ENCODE results near the gene PCDHB14.

The PCDHB14 gene

GRCh38 chr5:141261238-141261546 lies 38.0 kb downstream of the PCDHB14 start:
- no peaks in the 10 kb centered on the region for H3K9me2 ChIP-seq (replicated peaks; ENCODE audit: insufficient read depth, low read length)
- TF ChIP-seq EZH2phosphoT487 (IDR thresholded peaks at IDR 0.05; ENCODE audit: low read length) (no peak), EZH2 (optimal IDR thresholded peaks at IDR 0.05; ENCODE audit: low read depth, low read length) (no peak), CTCF (IDR thresholded peaks at IDR 0.05; ENCODE audit: low read length) (no peak)
- H3K27ac ChIP-seq (ENCODE audit: low read length), result no peak overlapping the region
- no peak overlapping the region for H2AFZ ChIP-seq (ENCODE audit: low read length)
- H3K4me3 ChIP-seq (ENCODE audit: low read length), result no peak overlapping the region
- no peaks in the 10 kb centered on the region for H3K4me1 ChIP-seq (ENCODE audit: low read length)
- H3K9me3 ChIP-seq (replicated peaks; ENCODE audit: insufficient read depth, low read length), result peaks cover 4% of the 10 kb centered on the region
- no peak overlapping the region for H3K9ac ChIP-seq (ENCODE audit: low read length)
- no peak overlapping the region for H3K4me2 ChIP-seq (ENCODE audit: low read depth, low read length)
- H3K27me3 ChIP-seq (replicated peaks; ENCODE audit: insufficient read depth, low read length), result no peaks in the 10 kb centered on the region
- no peaks in the 10 kb centered on the region for H3F3A ChIP-seq (ENCODE audit: insufficient read depth, low read length)
- no peaks in the 10 kb centered on the region for H3K79me2 ChIP-seq (ENCODE audit: low read length)
- H4K20me1 ChIP-seq (ENCODE audit: insufficient read depth, low read length), result no peaks in the 10 kb centered on the region
- no peaks in the 10 kb centered on the region for H3K36me3 ChIP-seq (replicated peaks; ENCODE audit: insufficient read depth, low read length)
- no peak for DNase-seq

GRCh38 chr5:141269195-141269594 lies 46.1 kb downstream of the PCDHB14 start:
- no peaks in the 10 kb centered on the region for H3K36me3 ChIP-seq (replicated peaks; ENCODE audit: insufficient read depth, low read length)
- no peak overlapping the region for H3K27ac ChIP-seq (ENCODE audit: low read length)
- no peaks in the 10 kb centered on the region for H3K27me3 ChIP-seq (replicated peaks; ENCODE audit: insufficient read depth, low read length)
- H3K4me3 ChIP-seq (ENCODE audit: low read length), result no peak overlapping the region
- H3K9ac ChIP-seq (ENCODE audit: low read length), result no peak overlapping the region
- no peak for DNase-seq
- H3K4me2 ChIP-seq (ENCODE audit: low read depth, low read length), result no peak overlapping the region
- H3K4me1 ChIP-seq (ENCODE audit: low read length), result no peaks in the 10 kb centered on the region
- H3F3A ChIP-seq (ENCODE audit: insufficient read depth, low read length), result no peaks in the 10 kb centered on the region
- H3K9me2 ChIP-seq (replicated peaks; ENCODE audit: insufficient read depth, low read length), result no peaks in the 10 kb centered on the region
- no peaks in the 10 kb centered on the region for H3K9me3 ChIP-seq (replicated peaks; ENCODE audit: insufficient read depth, low read length)
- H2AFZ ChIP-seq (ENCODE audit: low read length), result no peak overlapping the region
- H3K79me2 ChIP-seq (ENCODE audit: low read length), result no peaks in the 10 kb centered on the region
- no peaks in the 10 kb centered on the region for H4K20me1 ChIP-seq (ENCODE audit: insufficient read depth, low read length)
- TF ChIP-seq EZH2 (optimal IDR thresholded peaks at IDR 0.05; ENCODE audit: low read depth, low read length) (no peak), CTCF (IDR thresholded peaks at IDR 0.05; ENCODE audit: low read length) (no peak), EZH2phosphoT487 (IDR thresholded peaks at IDR 0.05; ENCODE audit: low read length) (no peak)

GRCh38 chr5:141272906-141273305 lies 49.8 kb downstream of the PCDHB14 start:
- Histone ChIP-seq H3K9ac (ENCODE audit: low read length) (no peak overlapping the region), H2AFZ (ENCODE audit: low read length) (no peak overlapping the region), H4K20me1 (ENCODE audit: insufficient read depth, low read length) (no peaks in the 10 kb centered on the region), H3K4me2 (ENCODE audit: low read depth, low read length) (no peak overlapping the region), H3K27me3 (replicated peaks; ENCODE audit: insufficient read depth, low read length) (no peaks in the 10 kb centered on the region), H3K79me2 (ENCODE audit: low read length) (no peaks in the 10 kb centered on the region), H3K27ac (ENCODE audit: low read length) (no peak overlapping the region), H3K4me3 (ENCODE audit: low read length) (no peak overlapping the region), H3F3A (ENCODE audit: insufficient read depth, low read length) (no peaks in the 10 kb centered on the region), H3K9me3 (replicated peaks; ENCODE audit: insufficient read depth, low read length) (no peaks in the 10 kb centered on the region), H3K36me3 (replicated peaks; ENCODE audit: insufficient read depth, low read length) (no peaks in the 10 kb centered on the region), H3K9me2 (replicated peaks; ENCODE audit: insufficient read depth, low read length) (no peaks in the 10 kb centered on the region), H3K4me1 (ENCODE audit: low read length) (no peaks in the 10 kb centered on the region)
- DNase-seq, result no peak
- no peak for TF ChIP-seq CTCF (IDR thresholded peaks at IDR 0.05; ENCODE audit: low read length)
- no peak for TF ChIP-seq EZH2 (optimal IDR thresholded peaks at IDR 0.05; ENCODE audit: low read depth, low read length)
- TF ChIP-seq EZH2phosphoT487 (IDR thresholded peaks at IDR 0.05; ENCODE audit: low read length), result no peak
